Measurements from ENCODE around the gene MSRB3.
"Not testable (repeated sequence)": the region's sequence is repeated elsewhere in the genome, so short reads cannot be mapped to it uniquely, and the experiment has no call there.

Gene MSRB3

GRCh38 chr12:65403188-65403587 lies 124.7 kb downstream of the MSRB3 start:
- no peak for DNase-seq (ENCODE audit: low spot score)

GRCh38 chr12:65407388-65408149 lies 129.1 kb downstream of the MSRB3 start:
- DNase-seq (ENCODE audit: low spot score) = no peak

GRCh38 chr12:65408441-65408840 lies 130.0 kb downstream of the MSRB3 start:
- no peak for DNase-seq (ENCODE audit: low spot score)

GRCh38 chr12:65409726-65410125 lies 131.2 kb downstream of the MSRB3 start:
- no peak for DNase-seq (ENCODE audit: low spot score)

GRCh38 chr12:65411171-65411570 lies 132.7 kb downstream of the MSRB3 start:
- no peak for DNase-seq (ENCODE audit: low spot score)

GRCh38 chr12:65414526-65414925 lies 136.0 kb downstream of the MSRB3 start:
- DNase-seq (ENCODE audit: low spot score) = no peak

- no peak for DNase-seq (ENCODE audit: low spot score)
These were observed 137.3 kb downstream of the MSRB3 start for GRCh38 chr12:65415826-65416225.

- no peak for DNase-seq (ENCODE audit: low spot score)
These were observed 141.0 kb downstream of the MSRB3 start for GRCh38 chr12:65419284-65420072.

- DNase-seq (ENCODE audit: low spot score) = no peak
These were observed 142.5 kb downstream of the MSRB3 start for GRCh38 chr12:65420941-65421340.

GRCh38 chr12:65427646-65428045 lies 149.2 kb downstream of the MSRB3 start:
- DNase-seq (ENCODE audit: low spot score) = no peak

- no peak for DNase-seq (ENCODE audit: low spot score)
These were observed 151.5 kb downstream of the MSRB3 start for GRCh38 chr12:65430006-65430405.

GRCh38 chr12:65430571-65431306 lies 152.3 kb downstream of the MSRB3 start:
- DNase-seq (ENCODE audit: low spot score) = peak; percentile 76

GRCh38 chr12:65432114-65432513 lies 153.6 kb downstream of the MSRB3 start:
- DNase-seq (ENCODE audit: low spot score) = no peak

GRCh38 chr12:65432651-65433050 lies 154.2 kb downstream of the MSRB3 start:
- no peak for DNase-seq (ENCODE audit: low spot score)

GRCh38 chr12:65434737-65435136 lies 156.3 kb downstream of the MSRB3 start:
- DNase-seq (ENCODE audit: low spot score) = no peak

GRCh38 chr12:65443038-65443437 lies 164.6 kb downstream of the MSRB3 start:
- DNase-seq (ENCODE audit: low spot score) = no peak

GRCh38 chr12:65444996-65445395 lies 166.5 kb downstream of the MSRB3 start:
- no peak for DNase-seq (ENCODE audit: low spot score)

- no peak for DNase-seq (ENCODE audit: low spot score)
These were observed 168.4 kb downstream of the MSRB3 start for GRCh38 chr12:65446901-65447300.

- peak; percentile 10 for DNase-seq (ENCODE audit: low spot score)
These were observed 170.9 kb downstream of the MSRB3 start for GRCh38 chr12:65449400-65449799.

- no peak for DNase-seq (ENCODE audit: low spot score)
These were observed 172.1 kb downstream of the MSRB3 start for GRCh38 chr12:65450625-65451024.

GRCh38 chr12:65454115-65454787 lies 175.8 kb downstream of the MSRB3 start:
- DNase-seq (ENCODE audit: low spot score) = no peak

- DNase-seq (ENCODE audit: low spot score) = not testable (repeated sequence)
These were observed 178.9 kb downstream of the MSRB3 start for GRCh38 chr12:65457341-65457740.

Measured in kidney capillary endothelial cell (primary cell).